ENCODE results near the gene GALNS.

GRCh38 chr16:88836791-88837190 is 20.0 kb downstream of the GALNS start:
- TF ChIP-seq CTCF (conservative IDR thresholded peaks at IDR 0.05; ENCODE audit: low read length): no peak
- no peak for TF ChIP-seq EZH2phosphoT487 (IDR thresholded peaks at IDR 0.05; ENCODE audit: borderline replicate concordance, low read depth, low read length)
